AG04450 (cell line): ENCODE results near the gene AMZ2. TPM values are rescaled to one million over a fixed set of nuclear protein-coding genes. Genes with fewer than 3 reads are reported as not detected.

Experiments used
- CTCF ChIA-PET: fragments of 300-600, 350-600 bp; formaldehyde crosslinking; extraction: SDS; loops from one replicate; lab custom pipeline; 2022; ENCODE audit warnings: antibody characterized with exemption, inconsistent platforms; lab: Charles Lee
- POLR2A ChIA-PET: fragments of 350-600 bp; formaldehyde crosslinking; extraction: SDS; loops from one replicate; lab custom pipeline; 2021; ENCODE audit warnings: antibody characterized with exemption, inconsistent platforms; lab: Yijun Ruan, JAX
- DNase-seq: peaks from one replicate; pipeline ENCODE4 v3.0.0-alpha.2; 2011; ENCODE audit warnings: low read depth, low spot score
- H3K27ac ChIP-seq: one replicate; pipeline ENCODE4 v1.5.1; 2012; ENCODE audit warnings: low read depth, low read length, control low read depth
- H3K27me3 ChIP-seq: one replicate; pipeline ENCODE4 v1.6.0; 2012; ENCODE audit warnings: low read length; ENCODE audit not compliant: control insufficient read depth, insufficient read depth
- H3K4me3 ChIP-seq: 2 replicates; pipeline ENCODE4 v1.5.1; 2011; ENCODE audit warnings: mild to moderate bottlenecking, low read depth, low read length, control low read depth
- H3K9me3 ChIP-seq: 2 replicates; pipeline ENCODE4 v1.5.1; 2012; ENCODE audit warnings: low read length; ENCODE audit not compliant: control insufficient read depth, insufficient read depth
- CTCF ChIP-seq: IDR thresholded peaks from 2 replicates; pipeline ENCODE4 v1.5.1; 2011; ENCODE audit warnings: low read depth, low read length, control low read depth, inconsistent platforms
- polyA plus RNA-seq: library from polyadenylated mRNA; depleted of rRNA; stranded (reverse); fragments of >200 nt; gene quantifications from 2 replicates; pipeline ENCODE4 v1.2.3, GENCODE V29; 2011; rRNA removed

AMZ2 gene
- polyA plus RNA-seq, 1 experiment, result 112 TPM

GRCh38 chr17:68305142-68305541, 57.3 kb downstream of the AMZ2 start:
- peaks cover 4% of the 10 kb centered on the region for H3K27me3 ChIP-seq
- no peak for TF ChIP-seq CTCF
- CTCF ChIA-PET, result no interaction called here
- no peak overlapping the region for H3K4me3 ChIP-seq
- DNase-seq, result no peak
- no peaks in the 10 kb centered on the region; the same call in 1 of the 2 replicates for H3K9me3 ChIP-seq
- POLR2A ChIA-PET, result no interaction called here
- H3K27ac ChIP-seq, result no peak overlapping the region

Other genes with a start within 250 kb of the AMZ2 start
- 134 and 151 TPM in 2 replicates for gene KPNA2, start 212.3 kb upstream of the AMZ2 start, polyA plus RNA-seq
- 1.2 TPM in 2 replicates for gene SLC16A6, start 43.1 kb downstream of the AMZ2 start, polyA plus RNA-seq
- 1.8 and 1.9 TPM in 2 replicates for gene ARSG, start 43.5 kb downstream of the AMZ2 start, polyA plus RNA-seq
- 121 and 125 TPM in 2 replicates for gene WIPI1, start 209.5 kb downstream of the AMZ2 start, polyA plus RNA-seq